AG08396 (cell line): ENCODE results near the gene CHD1.

Source experiments
- DNase-seq: peaks from one replicate; pipeline ENCODE4 v3.0.0; 2012; ENCODE audit warnings: low spot score, mixed read lengths

CHD1 gene

GRCh38 chr5:98902733-98903132 is 26.1 kb downstream of the CHD1 start:
- peak; percentile 12 for DNase-seq

- no peak for DNase-seq
Observed at GRCh38 chr5:98899456-98899855, 29.4 kb downstream of the CHD1 start.

DNA sequence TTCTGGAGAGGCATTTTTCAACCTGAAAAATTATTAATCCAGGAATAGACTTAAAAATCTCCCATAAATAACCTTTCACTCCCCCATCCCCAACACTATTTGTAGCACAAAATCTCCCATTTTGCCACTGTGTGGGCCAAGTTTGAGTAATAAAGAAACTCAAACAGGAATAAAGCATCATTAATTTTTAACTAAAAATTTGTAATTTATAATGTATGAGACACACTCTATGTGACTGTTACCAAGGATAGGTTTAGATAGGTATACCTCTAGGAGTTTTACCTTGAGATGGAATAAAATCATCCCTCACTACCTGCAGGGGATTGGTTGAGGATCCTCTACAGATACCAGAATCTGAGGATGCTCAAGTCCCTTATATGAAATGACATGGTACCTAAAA is 30.1 kb downstream of the CHD1 start:
- no peak for DNase-seq

DNA sequence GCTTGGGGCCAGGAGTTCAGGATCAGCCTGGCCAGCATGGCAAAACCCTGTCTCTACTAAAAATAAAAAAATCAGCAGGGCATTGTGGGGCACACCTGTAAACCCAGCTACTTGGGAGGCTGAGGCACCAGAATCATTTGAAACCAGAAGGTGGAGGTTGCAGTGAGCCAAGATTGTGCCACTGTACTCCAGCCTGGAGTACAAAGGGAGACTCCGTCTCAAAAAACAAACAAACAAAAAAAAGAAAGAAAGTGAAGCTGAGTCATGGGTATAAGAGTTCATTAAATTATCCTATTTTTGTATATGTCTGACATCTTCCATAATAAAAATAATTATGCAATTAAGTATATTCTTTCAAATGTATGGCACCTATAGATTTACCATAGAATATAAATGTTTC is 37.2 kb downstream of the CHD1 start:
- DNase-seq: no peak

- DNase-seq: no peak
Observed at GRCh38 chr5:98880598-98880997, 48.2 kb downstream of the CHD1 start.

DNA sequence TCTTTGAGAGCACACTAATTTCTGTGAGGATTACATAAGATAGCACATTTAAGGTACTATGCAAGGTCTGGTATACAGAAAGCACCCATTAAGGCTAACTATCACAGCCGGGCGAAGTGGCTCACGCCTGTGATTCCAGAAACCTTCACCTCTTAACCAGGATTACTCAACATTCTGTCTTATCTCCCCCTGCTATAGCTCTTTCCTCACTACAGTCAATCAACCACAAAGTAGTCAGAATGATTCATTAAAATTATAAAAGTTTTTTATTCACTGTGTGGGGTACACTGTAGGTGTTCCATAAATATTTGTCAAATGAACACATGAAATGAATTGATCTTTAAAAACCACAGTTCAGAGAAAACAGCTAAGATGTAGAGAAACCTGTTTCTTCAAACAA is 48.7 kb downstream of the CHD1 start:
- no peak for DNase-seq

- DNase-seq: no peak
Observed at GRCh38 chr5:98877600-98877999, 51.2 kb downstream of the CHD1 start.

DNA sequence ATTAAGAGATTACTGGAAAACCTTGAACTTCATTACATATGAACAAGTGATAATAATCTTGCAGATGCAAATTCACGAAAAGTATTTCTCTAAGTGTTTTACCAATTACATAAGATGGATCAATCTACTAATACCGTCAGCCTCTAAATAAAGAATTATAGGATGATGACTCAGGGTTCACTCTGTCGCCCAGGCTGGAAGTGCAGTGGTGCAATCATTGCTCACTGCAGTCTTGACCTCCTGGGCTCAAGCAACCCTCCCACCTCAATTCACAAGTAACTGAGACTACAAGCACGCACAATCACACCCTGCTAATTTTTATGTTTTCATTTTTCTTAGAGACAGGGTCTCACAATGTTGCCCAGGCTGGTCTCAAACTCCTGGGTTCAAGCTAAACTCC is 56.1 kb downstream of the CHD1 start:
- no peak for DNase-seq

DNA sequence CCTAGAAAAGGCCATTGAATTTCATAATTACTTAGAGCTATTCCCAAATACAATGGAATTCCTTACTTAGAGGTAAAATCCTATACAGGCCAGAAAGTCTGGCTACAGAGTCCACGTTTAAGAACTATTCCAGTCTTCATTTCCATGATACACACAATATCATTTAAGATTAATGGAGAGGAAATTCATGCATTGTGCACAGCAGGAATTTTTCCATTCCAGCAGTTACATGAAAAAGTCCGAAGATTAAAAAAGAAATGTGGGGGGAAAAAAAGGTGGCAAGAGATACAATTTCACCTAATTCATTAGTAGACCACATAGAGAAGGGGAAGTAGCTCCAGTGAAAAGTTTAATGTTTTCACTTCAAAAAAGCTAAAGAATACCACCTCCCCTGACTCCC is 63.1 kb downstream of the CHD1 start:
- DNase-seq: no peak

DNA sequence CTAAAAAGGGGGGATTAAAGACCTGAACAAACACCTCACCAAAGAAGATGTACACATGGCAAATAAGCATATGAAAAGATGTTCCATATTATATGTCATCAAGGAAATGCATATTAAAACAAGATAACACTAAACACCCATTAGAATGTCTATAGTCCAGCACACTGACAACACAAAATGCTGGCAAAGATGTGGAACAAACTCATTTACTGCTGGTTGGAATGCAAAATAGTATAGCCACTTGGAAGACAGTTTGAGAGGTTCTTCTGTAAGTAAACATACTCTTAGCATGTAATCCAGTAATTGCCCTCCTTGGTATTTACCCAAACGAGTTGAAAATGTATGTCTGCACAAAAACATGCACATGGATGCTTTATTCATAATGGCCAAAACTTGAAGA is 81.8 kb downstream of the CHD1 start:
- no peak for DNase-seq

DNA sequence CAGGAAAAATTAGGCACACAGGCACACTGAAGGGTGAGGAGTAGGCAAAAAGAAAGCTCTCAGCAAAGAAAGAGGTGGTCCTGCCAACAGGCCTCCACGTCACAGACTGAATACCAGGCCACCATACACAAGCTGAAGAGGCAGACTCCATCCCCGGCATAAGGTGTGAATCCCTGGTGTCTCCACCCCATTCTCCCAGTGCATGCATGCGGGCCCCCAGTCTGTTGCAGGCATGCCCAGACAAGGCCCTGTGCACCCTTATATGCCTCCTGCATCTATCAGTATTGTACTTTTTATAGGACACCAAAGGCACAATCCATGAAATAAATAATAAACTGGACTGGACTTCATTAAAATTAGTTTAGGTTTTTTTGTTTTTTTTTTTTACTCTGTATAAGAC is 82.3 kb downstream of the CHD1 start:
- DNase-seq: no peak

GRCh38 chr5:98845878-98846277 is 82.9 kb downstream of the CHD1 start:
- no peak for DNase-seq

GRCh38 chr5:98844865-98845264 is 83.9 kb downstream of the CHD1 start:
- no peak for DNase-seq

- no peak for DNase-seq
Observed at GRCh38 chr5:98843481-98843880, 85.3 kb downstream of the CHD1 start.

DNA sequence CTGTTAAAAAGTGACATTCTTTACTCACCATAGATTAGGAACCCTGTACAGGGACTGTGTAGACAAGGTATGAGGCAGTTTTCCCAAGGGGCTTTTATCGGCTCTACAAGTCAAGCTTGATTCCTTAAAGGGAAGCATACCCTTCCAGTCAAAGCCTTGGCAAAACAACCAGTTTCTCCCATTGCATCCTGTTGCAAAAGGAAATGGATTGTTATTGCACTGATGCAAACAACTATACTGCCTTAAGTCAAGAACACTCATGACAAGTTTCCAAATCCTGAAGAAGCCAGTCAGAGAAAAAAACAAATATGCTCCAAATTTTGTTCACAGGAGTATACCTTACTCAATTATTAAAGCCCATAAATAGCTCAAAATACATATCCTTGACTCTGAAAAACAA is 87.9 kb downstream of the CHD1 start:
- no peak for DNase-seq

GRCh38 chr5:98839469-98840383 is 89.1 kb downstream of the CHD1 start:
- peak; percentile 15 for DNase-seq

GRCh38 chr5:98836175-98836574 is 92.6 kb downstream of the CHD1 start:
- DNase-seq: no peak

DNA sequence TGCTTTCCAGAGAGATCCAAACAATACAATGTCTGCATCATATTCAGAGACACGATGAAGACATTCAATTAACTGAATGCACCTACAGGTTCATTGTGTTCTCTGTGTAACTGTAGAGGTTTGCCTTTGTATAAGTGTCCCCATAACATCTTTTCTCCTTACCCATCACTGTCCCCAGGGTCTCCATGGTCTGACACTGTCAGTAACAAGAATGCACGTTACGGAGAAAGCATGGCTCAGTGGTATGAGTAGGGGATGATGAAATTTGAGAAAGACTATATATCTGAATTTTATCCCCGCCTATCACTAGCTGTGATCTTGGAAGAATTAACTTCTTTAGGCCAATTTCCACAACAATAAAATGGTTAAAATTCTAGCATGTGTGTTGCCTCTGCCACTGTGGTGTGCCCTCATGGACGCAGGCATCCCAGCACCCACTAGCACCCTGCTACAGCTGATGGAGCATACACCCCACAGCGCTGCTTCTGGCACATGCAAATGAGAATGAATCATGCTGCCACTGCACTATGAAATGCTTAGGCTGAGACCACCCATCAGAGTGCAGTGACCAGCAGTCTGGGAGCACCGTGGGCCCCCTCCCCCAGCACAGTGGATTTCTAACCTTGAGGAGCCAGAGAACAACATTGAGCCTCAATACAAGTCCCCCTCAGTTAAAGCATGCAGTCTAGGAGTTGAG is 101.1 kb downstream of the CHD1 start:
- DNase-seq: no peak

- peak; percentile 50 for DNase-seq
Observed at GRCh38 chr5:98827161-98827560, 101.6 kb downstream of the CHD1 start.

DNA sequence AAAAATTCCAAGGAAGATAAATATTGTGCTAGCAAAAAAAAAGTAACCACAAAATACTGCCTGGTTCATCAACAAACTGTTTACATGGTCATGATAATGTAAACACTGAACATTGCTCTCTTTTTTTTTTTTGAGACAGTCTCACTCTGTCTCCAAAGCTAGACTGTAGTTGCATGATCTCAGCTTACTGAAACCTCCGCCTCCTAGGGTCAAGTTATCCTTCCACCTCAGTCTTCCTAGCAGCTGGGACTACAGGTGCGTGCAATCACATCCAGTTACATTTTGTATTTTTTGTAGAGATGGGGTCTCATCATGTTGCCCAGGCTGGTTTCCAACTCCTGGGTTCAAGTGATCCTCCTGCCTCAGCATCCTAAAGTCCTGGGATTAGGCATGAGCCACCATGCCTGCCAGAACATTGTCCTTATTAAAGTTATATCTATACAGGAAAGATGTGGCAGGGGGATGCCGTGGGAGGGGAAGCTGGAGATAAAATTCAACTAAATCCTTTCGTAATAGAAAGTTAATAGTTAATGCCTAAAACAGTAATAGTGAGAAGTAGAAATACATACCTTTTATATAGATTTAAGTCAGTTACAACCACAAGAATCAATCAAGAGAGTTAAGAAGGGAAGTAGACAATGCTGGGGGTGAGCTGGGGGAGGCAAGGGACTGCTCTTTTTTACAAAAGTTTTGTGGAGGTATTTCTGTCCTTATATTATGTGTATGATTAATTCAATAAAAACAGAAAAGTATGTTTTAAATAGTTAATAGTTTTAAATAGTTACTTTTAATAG is 103.0 kb downstream of the CHD1 start:
- no peak for DNase-seq

DNA sequence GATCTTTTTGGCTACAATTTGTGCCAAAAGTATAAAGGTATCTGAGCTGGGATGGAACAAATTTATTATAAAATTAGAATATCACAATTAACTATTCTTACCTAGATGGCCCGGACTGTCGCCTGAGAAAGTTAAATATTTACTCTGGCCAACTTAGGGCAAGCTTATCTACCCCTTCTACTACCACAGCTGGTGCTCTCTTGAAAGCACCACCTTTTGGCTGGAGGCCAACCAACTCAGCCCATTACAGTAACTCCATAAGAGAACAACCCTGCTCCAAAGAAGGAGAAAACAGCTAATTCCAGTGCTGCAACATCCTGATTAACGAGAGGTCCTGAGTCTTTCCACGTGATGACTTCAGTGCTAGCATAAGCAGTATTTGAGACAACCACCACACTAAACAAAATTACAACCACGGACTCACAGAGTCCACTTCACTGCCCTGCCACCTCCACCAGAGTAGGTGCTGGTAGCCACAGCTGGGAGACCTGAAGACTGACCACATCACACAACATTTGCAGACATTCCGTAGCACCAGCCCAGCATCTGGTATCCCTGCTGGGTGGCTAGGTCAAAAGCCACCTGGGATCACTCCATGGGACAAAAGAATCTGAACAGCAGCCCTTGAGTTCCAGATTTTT is 112.1 kb downstream of the CHD1 start:
- no peak for DNase-seq

DNA sequence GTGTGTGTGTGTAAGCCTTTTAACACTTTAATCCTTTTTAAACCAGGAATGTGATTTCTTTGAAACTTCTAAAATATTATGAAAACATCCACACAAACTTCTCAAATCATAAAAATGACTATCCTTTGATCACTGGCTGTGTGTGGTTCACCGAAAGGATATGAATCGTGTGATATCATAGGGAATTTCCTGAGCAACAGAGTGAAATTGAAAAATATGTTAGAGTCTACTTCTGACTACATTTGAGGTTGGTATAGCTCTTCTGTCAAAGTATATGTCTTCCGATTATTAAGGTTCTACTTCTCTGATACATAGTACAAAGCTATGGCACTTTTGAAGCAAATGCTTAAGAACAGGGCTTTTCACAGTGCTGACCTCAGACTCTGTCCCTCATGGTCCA is 115.1 kb downstream of the CHD1 start:
- DNase-seq: no peak
